Thoracic aorta (tissue), 2 donors: ENCODE measurements around the gene PLPP7. TPM values are rescaled to one million over a fixed set of nuclear protein-coding genes. Genes with fewer than 3 reads are reported as not detected.

Experiments used
- ATAC-seq: fragments of 150-250 bp; one replicate; pipeline ENCODE4 v1.8.0; 2017; ENCODE audit warnings: low read depth; ENCODE audit not compliant: insufficient number of reproducible peaks, low FRiP score
- DNase-seq: peaks from one replicate; pipeline ENCODE4 v3.0.0-alpha.2; 2020; ENCODE audit warnings: low spot score
- H3K27ac ChIP-seq, 2 donors: fragments of 200-600 bp; sonication (generic); 1 replicate in 1 of 2; 2 replicates in 1 of 2; pipeline ENCODE4 v1.5.1; 2016; ENCODE audit warnings: mild to moderate bottlenecking in 2 of 2, moderate library complexity in 2 of 2
- H3K27me3 ChIP-seq: fragments of 200-600 bp; sonication (generic); replicated peaks from 2 replicates; pipeline ENCODE4 v1.6.0; 2016; ENCODE audit warnings: mild to moderate bottlenecking; ENCODE audit not compliant: insufficient read depth
- H3K36me3 ChIP-seq: fragments of 200-600 bp; sonication (generic); one replicate; pipeline ENCODE4 v1.5.1; 2016
- H3K4me1 ChIP-seq, 2 donors: fragments of 200-600 bp; sonication (generic); 1 replicate in 1 of 2; 2 replicates in 1 of 2; pipeline versions ENCODE4 v1.5.1 to v1.6.0; 2016; ENCODE audit warnings: low read depth in 2 of 2, mild to moderate bottlenecking in 1 of 2; ENCODE audit not compliant: control insufficient read depth in 1 of 2
- H3K4me3 ChIP-seq: fragments of 200-600 bp; sonication (generic); 2 replicates; pipeline ENCODE4 v1.5.1; 2016; ENCODE audit warnings: mild to moderate bottlenecking
- H3K9me3 ChIP-seq: fragments of 200-600 bp; sonication (generic); 2 replicates; pipeline ENCODE4 v1.5.1; 2016
- CTCF ChIP-seq: fragments of 200-600 bp; sonication (generic); IDR thresholded peaks from one replicate; pipeline ENCODE4 v1.5.1; 2019; ENCODE audit warnings: antibody characterized with exemption
- total RNA-seq, 2 donors: library from RNA; depleted of rRNA; stranded (reverse); fragments of >200 nt; gene quantifications; one replicate each; pipeline versions ENCODE4 v1.1.0 to v1.2.3, GENCODE V29; 2016

PLPP7 gene
- total RNA-seq, 2 donors from 2014 or later = 14.2 to 29.0 TPM

DNA sequence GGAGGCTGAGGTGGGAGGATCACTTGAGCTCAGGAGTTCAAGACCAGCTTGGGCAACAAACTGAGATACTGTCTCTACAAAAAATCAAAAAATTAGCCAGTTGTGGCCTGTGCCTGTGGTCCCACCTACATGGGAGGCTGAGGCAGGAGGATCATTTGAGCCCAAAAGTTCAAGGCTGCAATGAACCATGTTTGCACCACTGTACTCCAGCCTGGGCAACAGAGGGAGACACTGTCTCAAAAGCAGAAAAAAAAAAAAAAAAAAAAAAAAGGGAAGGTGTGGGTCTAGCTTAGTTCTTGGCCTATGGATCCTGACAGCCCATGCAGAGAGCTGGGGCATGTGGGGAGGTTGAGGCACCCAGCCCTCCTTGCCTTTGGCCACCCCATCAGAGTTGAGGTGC lies 10.9 kb downstream of the PLPP7 start:
- no peak for TF ChIP-seq CTCF
- Histone ChIP-seq H3K4me3 (no peak overlapping the region), H3K9me3 (no peaks in the 10 kb centered on the region), H3K27ac (no peak overlapping the region), H3K27me3 (no peaks in the 10 kb centered on the region), H3K36me3 (no peaks in the 10 kb centered on the region), H3K4me1 (no peaks in the 10 kb centered on the region)
- no peak for ATAC-seq
- DNase-seq = no peak

GRCh38 chr9:131302244-131303075 lies 12.9 kb downstream of the PLPP7 start:
- DNase-seq (no peak), ATAC-seq (no peak)
- no peak for TF ChIP-seq CTCF
- Histone ChIP-seq H3K4me3 (no peak overlapping the region), H3K27ac (no peak overlapping the region), H3K9me3 (no peaks in the 10 kb centered on the region), H3K36me3 (no peaks in the 10 kb centered on the region), H3K4me1 (no peaks in the 10 kb centered on the region), H3K27me3 (no peaks in the 10 kb centered on the region)

- Histone ChIP-seq H3K27me3 (no peaks in the 10 kb centered on the region), H3K9me3 (no peaks in the 10 kb centered on the region), H3K4me1 (no peaks in the 10 kb centered on the region), H3K27ac (no peak overlapping the region), H3K36me3 (no peaks in the 10 kb centered on the region), H3K4me3 (no peak overlapping the region)
- no peak for TF ChIP-seq CTCF
- no peak for ATAC-seq
- DNase-seq = no peak
These were observed 14.1 kb downstream of the PLPP7 start for GRCh38 chr9:131303381-131304321.

GRCh38 chr9:131304676-131305355 lies 15.3 kb downstream of the PLPP7 start:
- Histone ChIP-seq H3K27ac (no peak overlapping the region), H3K36me3 (no peaks in the 10 kb centered on the region), H3K4me3 (no peak overlapping the region), H3K9me3 (no peaks in the 10 kb centered on the region), H3K27me3 (no peaks in the 10 kb centered on the region), H3K4me1 (no peaks in the 10 kb centered on the region)
- TF ChIP-seq CTCF = no peak
- no peak for DNase-seq
- ATAC-seq = no peak
